Measurements from ENCODE around the gene GRM3. TPM values are rescaled to one million over a fixed set of nuclear protein-coding genes. Genes with fewer than 3 reads are reported as not detected.

Gene GRM3
- total and polyA plus RNA-seq, 2 of the 4 experiments (the other 2 are of a cell fraction) = not detected

DNA sequence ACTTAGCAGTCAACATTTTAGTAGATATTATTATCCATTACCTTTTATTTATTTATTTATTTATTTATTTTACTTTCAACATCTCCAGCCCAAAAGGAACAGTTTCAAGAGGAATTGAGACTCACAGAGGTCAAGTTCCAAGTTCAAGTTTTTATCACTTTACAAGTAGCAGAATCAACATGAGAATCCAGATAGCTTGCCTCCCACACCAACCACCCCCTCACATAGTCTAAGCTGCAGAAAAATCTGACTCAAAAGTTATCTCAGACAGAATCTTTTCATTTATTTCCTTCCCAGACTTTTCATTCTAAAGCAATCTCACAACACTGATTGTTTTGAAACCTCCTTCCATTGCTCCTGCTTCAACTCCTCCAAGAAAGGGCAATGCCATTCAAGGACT lies 129.6 kb downstream of the GRM3 start:
- POLR2A ChIA-PET (ENCODE audit: unreplicated experiment) = no interaction called here
- BruUV-seq (replicated peaks) = no TSS peak

More for the DNA sequence above, 129.6 kb downstream of the GRM3 start:
- in situ Hi-C loops (cut with MboI; ENCODE audit: low sequenced_read_pairs) (no loop called here), intact Hi-C loops (cut with micrococcal nuclease) (no loop called here), dilution Hi-C loops (cut with HindIII; ENCODE audit: low sequenced_read_pairs, unreplicated experiment) (no loop called here)
- Histone ChIP-seq H2BK5ac (ENCODE audit: low read depth, low read length, poor library complexity, severe bottlenecking) (no peak overlapping the region), H3K18ac (ENCODE audit: low read depth, low read length) (no peak overlapping the region), H3K56ac (ENCODE audit: extremely low read depth, insufficient read depth, low read length) (no peak overlapping the region), H2BK15ac (ENCODE audit: low read depth, low read length) (no peak overlapping the region), H3K36me3 (ENCODE audit: control insufficient read depth, insufficient read depth, low read length) (no peaks in the 10 kb centered on the region), H4K91ac (ENCODE audit: insufficient read depth, low read depth, low read length) (no peak overlapping the region), H3K79me1 (ENCODE audit: low read depth in 1 of 2, low read length in 2 of 2) (no peaks in the 10 kb centered on the region), H4K5ac (ENCODE audit: low read depth, low read length) (no peak overlapping the region), H4K20me1 (ENCODE audit: insufficient read depth, low read length) (no peaks in the 10 kb centered on the region), H3K23ac (ENCODE audit: low read depth, low read length) (no peak overlapping the region), H3K4ac (ENCODE audit: low read depth, low read length) (no peak overlapping the region), H3K4me2 (ENCODE audit: low read depth, low read length) (no peak overlapping the region), H3K27me3 (ENCODE audit: control insufficient read depth, insufficient read depth, low read length) (no peaks in the 10 kb centered on the region), H2AK9ac (replicated peaks; ENCODE audit: low read depth, low read length, poor library complexity) (no peak overlapping the region), H3K27ac (ENCODE audit: insufficient read depth, low read length) (no peak overlapping the region), H2AFZ (replicated peaks; ENCODE audit: low read length, poor library complexity) (no peak overlapping the region), H3K9ac (ENCODE audit: low read depth, low read length) (no peak overlapping the region), H3K9me3 (ENCODE audit: control insufficient read depth, insufficient read depth, low read length) (peaks cover 2% of the 10 kb centered on the region), H3K4me3 (ENCODE audit: insufficient read depth, low read depth, low read length) (no peak overlapping the region), H3K9me1 (ENCODE audit: insufficient read depth, low read length) (no peaks in the 10 kb centered on the region), H2BK20ac (ENCODE audit: low read depth, low read length) (no peak overlapping the region), H2AK5ac (ENCODE audit: low read depth, low read length) (no peak overlapping the region), H2BK120ac (ENCODE audit: low read depth, low read length) (no peak overlapping the region), H3K4me1 (ENCODE audit: control insufficient read depth, insufficient read depth, low read length) (no peaks in the 10 kb centered on the region), H4K8ac (ENCODE audit: low read depth in 2 of 2, low read length in 2 of 2) (no peak overlapping the region), H3K14ac (replicated peaks; ENCODE audit: low read depth, low read length) (no peak overlapping the region)
- CTCF ChIA-PET = no interaction called here
- TF ChIP-seq POLR2A (IDR thresholded peaks at IDR 0.05; ENCODE audit: low read depth, low read length) (no peak), USF2 (IDR thresholded peaks at IDR 0.05; ENCODE audit: low read depth, low read length) (no peak), RCOR1 (IDR thresholded peaks at IDR 0.05; ENCODE audit: insufficient replicate concordance, low read length) (no peak), RFX5 (IDR thresholded peaks at IDR 0.05; ENCODE audit: low read depth, low read length) (no peak), CHD1 (IDR thresholded peaks at IDR 0.05; ENCODE audit: low read depth, low read length) (no peak), MAFK (IDR thresholded peaks at IDR 0.05; ENCODE audit: low read depth, low read length) (no peak), RAD21 (IDR thresholded peaks at IDR 0.05; ENCODE audit: low read length) (no peak)
- DNase-seq (no peak), ATAC-seq (ENCODE audit: low read depth) (no peak)
